ENCODE measurements around the gene ZNF319. TPM values are rescaled to one million over a fixed set of nuclear protein-coding genes. Genes with fewer than 3 reads are reported as not detected.

Gene ZNF319
- 4.9 TPM for total RNA-seq

DNA sequence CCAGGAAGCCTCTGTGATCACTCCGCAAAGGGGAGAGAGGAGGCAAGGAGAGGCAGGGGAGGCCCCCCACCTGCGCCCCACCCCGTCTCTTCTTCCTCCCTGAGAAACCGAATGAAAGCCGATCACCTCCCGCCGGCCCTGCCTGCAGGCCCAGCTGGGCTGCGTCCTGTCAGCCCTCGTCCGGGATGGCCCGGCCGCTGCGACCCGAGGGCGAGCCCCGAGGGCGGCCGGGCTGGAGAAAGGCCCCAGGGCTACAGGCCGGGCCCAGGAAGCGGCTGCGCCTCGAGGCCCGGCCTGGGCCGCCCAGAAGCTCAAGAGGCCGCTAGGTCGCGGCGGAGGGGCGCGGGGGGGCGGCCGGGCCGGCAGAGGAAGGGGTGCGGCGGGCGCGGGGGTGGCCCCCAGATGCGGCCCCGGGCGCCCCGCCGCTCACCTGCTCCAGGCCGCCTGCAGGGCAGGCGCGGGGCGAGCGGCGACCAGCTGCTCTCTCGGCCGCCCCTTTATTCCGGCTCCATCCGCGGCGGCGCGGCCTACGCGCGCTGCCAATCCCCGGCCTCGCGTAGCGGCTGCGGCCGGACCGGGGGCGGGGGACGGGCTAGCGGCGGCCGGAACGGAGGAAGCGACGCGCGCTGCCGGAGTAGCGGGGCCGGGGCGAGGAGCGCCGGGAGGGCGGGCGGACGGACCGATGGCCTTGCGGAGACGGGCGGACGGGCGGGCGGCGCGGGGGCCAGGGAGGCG is at the start of gene ZNF319:
TSS of gene ZNF319 (minus strand) at position 702 of the 735 bp plus-strand sequence. CDS start 2,407 bp downstream, outside the sequence.
- DNase-seq: no peak

DNA sequence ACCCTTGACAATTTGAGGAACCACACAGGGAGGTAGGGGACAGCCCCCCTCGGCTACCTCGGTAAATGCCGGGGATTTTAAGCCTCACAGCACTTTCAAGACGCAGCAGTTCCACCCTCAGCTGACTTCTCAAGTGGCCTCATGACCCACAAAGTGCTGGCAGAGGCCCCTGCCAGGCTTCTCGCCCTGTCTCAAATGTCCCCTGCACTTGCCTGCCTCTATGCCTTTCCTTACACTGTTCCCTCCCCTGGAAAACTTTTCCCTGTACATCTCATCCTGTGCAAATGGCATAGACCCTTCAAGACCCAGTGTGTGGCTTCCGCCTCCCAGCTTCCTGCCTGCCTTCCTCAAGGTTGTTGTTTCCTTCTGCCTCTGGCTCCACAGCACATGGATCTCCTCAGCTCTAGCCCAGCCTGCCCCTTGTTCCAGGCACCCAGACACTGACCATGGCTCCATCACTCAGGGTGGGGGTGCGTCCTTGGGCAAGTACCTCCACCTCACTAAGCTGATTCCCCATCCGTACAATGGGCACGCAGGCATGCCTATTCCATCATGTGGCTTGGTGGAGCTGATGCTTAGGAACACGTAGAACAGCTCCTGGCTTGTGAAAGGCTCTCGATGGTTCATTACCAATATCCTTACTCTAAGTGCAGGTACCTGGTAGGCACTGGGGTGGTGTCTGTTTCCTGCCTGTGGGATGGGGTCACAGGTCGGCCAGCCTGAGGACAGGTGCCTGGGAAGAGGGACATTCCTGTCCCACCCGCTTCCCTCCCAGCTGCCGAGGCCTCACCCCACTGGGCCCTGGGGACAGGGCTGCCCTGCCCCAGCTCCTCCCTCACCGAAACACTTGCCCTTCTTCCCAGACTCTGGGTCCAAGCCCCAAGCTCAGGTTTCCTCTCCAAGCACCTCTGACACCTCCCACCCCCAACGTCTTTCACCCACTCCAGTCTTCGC is 49.0 kb upstream of the ZNF319 start:
- no peak for DNase-seq

DNA sequence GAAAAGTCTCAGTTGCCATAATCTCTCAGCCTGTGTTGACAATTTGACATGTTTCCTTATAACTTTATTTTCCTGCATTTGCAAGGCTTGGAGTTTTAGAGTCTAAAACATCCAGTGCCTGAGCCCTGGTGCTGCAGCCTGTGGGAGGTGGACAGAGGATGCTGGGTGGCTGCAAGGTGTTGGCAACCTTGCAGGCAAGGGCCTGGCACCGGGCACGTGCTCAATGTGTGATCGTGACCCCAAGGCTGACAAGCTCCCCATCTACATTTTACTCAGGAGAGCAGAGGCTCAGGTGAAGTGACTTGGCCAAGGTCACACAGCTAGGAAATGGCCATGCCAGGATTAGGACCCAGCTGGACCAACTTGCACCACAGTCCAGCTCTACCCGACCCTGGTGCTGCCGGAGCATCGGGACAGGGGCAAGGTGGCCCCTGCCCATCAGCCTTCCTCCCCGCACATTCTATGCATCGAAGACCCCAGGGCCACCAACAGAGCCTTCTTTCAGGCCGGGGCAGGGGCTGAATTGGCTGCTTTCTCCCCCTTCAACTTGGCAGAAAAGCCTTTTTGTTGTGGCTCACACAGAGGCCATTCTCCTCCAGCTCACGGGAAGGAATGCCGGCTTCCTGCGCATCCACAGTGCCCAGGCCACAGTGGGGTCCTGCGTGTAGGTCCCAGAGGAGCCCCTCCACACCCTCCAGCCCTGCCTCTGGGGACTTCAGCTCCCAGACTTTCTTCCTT is 48.2 kb upstream of the ZNF319 start:
- no peak for DNase-seq

DNA sequence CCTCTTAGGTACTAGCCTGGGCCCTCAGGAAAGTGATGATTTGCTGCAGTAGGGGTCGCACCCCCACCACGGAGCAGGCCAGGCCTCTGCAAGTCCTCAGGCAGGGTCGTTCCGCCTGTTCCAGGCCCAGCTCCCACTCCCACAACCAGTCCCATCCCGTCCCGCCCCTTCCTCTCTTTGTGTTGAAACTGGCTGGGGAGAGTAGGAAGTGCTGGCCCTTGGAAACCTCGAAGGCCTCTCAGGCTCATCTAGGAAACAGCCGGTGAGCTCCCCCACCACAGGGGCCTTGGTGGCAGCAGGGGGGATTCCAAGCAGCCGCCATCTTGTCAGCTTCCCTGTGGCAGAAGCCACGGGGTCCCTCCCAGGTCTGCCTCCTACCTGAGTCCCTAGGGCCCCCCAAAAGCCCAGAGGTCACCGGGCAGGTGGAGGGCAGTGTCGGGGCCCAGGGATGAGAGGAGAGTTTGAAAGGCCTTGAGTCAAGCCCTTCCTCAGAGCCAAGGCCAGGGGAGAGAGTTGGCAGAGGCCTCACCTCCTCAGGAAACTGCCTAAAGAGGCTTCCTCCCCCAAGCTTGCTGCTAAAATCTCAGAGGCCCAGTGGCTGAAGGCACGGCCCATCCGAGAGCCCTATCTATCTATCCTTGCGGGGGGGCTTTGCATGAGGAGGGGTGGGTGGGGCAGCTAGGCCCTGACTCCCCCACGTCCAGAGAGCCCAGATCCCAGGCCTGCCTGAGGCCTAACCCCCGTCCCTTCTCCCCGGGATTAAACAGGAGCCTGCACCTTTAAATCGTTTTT is 47.3 kb upstream of the ZNF319 start:
- DNase-seq: no peak

DNA sequence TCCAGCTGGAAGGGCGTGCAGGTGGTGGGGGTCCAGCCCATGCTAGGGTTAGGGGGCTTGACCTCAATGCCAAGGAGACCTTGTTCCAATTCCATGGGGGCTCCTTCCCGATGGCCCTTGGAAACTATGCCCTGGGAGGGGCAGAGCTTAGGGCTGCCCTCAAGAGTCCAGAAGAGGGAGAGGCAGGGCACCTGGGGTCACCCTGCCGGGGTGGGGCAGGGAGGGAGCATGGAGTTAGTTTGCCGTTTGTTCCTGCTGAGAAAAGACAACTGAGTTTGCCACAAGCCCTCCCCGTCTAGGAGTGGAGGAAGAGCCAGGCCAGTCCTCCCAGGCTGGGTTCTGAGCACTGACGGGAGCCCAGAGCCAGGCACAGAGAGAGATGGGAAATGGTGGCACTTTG is 46.5 kb upstream of the ZNF319 start:
- DNase-seq: no peak

DNA sequence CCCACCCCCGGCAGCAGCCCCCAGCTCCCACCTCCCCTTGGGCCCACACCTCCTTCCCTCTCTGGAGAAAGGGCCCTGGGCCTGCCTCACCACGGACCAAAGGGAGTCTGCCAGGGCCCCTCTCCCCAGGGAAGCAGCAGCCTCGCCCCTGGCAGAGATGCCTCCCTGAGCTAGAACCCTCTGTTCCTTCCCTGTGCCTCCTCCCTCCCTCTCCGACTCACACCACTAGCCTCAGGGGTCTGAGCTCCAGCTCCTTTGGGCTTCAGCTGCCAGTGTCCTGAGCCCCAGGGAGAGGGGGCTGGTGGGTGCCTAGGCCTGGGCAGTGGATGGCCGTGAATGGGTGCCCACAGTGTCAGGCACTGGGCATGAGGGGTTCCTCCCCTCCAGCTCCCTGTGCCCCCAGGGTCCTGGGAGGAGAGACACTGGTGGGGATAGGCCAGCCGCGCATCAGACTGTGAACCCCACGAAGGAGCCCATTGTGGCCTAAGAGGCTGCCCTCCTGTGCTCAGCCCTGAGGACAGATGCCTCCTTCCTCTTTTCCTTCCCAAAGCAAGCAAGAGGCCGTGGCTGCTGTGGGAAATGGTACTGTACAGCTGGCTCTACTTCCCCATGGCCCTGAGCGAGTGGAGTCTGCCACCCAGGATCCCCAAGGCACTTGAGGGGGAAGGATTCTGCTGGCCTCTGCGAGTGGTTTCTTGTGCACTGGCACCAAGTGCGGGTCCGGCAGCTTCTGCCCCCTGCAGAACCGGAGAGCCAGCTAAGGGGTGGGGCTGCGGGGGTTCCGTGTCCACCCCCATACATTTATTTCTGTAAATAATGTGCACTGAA is 45.8 kb upstream of the ZNF319 start:
- DNase-seq: no peak

DNA sequence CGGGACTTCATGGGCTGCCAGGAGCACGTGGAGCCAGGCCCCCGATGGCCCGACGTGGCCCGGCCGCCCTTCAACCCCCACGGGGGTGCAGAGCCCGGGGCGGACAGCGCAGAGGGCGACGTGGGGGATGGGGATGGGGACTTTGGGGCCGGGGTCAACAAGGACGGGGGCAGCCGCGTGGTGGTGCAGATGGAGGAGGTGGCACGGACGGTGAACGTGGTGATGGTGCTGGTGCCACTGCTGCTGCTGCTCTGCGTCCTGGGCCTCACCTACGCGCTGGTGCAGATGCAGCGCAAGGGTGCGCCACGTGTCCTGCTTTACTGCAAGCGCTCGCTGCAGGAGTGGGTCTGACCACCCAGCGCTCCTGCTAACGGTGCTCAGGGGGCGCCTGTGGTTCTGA is 44.6 kb upstream of the ZNF319 start:
- no peak for DNase-seq

DNA sequence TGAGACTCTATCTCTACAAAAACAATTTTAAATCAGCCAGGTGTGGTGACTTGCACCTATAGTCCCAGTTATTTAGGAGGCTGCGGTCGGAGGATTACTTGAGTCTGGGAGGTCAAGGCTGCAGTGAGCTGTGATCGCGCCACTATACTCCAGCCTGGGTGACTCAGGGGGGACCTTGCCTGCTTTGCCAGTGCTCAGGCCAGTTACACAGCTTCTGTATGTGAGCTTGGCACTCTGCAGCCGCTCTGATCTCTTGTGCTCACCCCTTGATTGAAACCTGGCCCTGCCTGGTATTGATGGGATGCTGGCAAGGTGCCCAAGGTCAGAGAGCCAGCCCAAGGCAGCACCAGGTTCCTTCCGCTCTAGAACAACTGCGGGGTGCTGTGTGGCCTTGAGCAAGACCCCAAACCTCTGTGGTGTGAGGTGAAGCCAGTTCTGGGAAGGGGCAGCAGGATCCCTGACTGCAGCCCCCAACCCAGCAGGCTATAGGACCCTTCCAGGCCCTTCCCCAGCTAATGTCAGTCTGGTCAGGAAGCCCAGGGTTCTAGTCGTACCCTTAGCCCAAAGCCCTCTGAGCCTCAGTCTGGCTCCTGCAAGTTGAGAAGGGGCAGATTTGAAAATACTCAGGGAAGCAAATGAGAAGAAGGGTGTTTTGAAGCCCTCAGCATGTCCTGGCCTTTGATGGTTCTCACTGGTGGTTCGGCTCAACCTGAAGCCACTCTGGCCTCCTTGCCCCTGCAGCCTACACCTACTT is 44.0 kb upstream of the ZNF319 start:
- DNase-seq: no peak

DNA sequence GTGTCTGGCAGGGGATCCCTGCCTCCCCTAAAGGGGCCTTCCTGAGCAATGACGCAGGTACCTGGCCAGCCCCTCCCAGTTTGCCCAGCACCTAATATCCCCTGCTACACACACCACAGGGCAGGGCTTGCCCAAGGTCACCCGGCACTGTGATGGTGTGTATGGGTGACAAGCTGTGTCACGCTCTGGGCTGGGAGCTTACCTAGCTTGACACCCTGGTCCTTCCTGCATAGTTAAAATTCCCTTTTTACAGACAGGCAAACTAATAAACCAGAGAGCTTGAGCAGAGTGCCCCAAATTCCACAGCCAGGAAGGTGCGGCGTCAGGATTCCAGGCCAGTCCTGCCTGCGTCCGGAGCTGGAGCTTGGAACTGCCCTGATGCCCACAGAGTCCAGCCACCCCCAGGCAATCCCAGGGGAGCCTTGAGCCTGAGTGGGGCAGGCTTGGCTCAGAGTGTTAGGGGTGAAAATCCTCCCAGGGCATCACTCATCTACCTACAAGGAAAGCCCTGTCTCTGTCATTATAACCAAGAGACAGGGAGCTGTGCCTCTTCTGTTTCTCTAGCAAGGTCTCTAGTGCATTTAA is 43.2 kb upstream of the ZNF319 start:
- DNase-seq: no peak

DNA sequence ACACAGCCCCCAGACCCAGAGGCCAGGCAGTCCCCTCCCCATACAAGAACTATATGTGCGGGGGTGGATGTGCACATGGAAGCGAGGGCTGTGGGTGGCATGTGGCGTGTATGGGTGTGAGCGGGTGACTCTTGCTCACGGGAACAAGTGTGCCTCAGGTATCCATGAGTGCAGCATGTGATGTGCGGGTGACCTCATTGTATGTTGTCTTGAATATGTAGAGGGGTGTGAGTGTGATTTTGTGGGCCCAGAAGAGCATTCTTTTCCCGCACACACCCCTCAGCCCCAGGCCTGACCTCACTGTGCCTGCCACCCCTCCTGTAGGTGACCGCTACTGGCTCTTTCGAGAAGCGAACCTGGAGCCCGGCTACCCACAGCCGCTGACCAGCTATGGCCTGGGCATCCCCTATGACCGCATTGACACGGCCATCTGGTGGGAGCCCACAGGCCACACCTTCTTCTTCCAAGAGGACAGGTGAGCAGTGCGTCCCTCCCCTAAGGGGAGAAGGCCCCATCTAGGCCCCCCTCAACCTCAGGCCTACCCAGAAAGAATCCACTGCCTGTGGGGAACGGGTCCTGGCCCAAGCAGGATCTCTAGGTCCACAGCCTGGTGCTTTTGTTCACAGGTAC is 42.5 kb upstream of the ZNF319 start:
- DNase-seq: no peak

DNA sequence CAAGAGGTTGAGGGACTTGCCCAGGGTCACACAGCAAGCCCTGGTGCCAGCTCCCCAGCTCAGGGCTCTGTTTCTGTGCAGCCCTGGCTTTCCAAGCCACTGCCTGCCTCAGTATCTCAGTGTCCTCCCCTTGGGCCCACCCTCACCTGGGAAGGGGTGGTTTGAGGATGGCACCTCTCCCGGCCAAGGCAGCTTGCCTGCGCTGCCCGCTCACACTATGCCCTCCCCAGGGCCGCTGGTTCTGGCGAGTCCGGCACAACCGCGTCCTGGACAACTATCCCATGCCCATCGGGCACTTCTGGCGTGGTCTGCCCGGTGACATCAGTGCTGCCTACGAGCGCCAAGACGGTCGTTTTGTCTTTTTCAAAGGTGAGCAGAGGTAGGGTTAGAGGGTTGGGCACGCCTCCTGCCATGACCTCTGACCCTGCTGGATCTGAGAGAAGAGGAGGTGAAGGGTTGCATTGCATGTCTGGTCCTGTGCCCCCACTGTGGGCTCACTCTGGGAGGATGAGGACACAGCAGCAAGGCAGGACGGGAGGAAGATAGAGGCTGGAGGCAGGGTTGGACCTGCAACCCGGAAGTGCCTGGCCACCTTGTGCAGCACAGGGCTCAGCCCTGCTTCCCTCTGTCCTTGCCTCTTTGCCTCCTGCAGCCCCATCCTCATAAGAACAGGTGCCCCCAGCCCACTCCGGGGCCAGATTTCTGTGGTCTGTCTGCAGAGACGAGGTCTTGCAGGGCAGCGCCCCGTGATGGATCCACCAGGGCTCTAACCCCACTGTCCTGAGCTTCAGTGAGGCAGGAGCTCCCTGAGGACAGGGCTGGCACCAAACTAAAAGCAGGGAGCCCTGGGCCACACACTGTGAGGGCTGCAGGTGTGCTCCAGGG is 41.8 kb upstream of the ZNF319 start:
- DNase-seq: no peak

DNA sequence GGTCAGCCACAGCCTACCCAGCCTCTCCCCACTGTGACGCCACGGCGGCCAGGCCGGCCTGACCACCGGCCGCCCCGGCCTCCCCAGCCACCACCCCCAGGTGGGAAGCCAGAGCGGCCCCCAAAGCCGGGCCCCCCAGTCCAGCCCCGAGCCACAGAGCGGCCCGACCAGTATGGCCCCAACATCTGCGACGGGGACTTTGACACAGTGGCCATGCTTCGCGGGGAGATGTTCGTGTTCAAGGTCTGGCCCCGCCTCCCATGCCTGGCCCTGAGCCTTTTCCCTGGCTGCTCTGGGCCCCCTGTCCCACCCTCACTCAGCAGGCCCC is 41.1 kb upstream of the ZNF319 start:
- DNase-seq: no peak

DNA sequence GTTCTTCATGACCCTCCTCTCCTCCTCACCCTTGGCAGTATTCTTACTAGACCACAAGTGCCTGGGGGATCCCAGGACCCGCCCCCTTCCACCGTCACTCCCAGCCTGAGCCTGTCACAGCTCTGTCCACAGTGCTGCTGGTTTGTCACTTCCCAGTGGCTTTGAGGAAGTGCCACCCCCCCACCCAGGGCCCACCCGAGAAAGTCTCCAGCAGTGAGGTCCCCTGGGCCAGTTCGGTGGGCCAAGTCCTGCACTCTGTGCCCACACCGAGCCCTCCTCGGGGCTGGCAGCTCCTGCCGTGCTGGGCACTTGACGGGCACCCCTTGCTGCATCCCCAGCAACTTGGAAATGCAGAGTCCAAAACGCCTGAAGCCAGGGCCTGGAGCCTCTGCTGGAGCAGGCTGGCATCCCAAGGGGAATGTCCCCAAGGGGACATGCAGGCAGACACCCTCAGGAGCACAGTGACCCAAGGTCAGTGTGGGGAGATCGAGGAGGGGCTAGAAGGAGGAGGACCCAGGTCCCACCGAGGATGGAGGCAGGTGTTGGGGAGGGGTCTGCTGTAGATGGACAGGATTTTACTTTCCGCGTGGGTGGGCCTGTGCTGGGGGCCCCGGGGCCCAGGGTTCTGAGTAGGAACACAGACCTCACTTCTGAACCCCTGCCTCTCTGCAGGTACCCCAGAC is 40.6 kb upstream of the ZNF319 start:
- no peak for DNase-seq

DNA sequence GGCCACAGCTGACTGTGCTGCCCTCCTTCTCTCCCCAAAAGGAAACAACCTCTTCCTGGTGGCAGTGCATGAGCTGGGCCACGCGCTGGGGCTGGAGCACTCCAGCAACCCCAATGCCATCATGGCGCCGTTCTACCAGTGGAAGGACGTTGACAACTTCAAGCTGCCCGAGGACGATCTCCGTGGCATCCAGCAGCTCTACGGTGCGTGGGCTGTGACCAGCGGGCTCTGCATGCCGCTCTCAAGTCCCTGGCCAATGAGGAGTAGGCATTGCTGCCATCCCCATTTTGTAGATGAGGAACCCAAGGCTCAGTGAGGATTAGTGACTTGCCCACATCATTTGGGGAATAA is 40.0 kb upstream of the ZNF319 start:
- no peak for DNase-seq

DNA sequence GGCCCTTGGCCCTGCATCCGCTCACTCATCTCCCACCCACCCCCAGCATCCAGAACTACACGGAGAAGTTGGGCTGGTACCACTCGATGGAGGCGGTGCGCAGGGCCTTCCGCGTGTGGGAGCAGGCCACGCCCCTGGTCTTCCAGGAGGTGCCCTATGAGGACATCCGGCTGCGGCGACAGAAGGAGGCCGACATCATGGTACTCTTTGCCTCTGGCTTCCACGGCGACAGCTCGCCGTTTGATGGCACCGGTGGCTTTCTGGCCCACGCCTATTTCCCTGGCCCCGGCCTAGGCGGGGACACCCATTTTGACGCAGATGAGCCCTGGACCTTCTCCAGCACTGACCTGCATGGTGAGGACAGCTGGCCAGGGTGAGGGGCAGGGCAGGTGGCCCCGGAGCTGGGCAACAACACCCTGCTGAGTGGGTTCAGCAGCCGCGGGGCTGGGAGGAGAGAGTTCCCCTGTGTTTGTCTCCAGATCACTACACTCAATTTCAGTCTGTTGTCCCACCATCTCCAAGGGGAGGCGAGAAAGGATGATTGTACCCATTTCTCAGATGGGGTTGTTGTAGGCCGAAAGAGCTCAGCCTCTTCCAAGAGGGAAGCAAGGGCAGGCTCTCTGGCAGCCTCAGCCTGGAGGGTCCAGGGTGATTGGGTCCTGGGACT is 39.5 kb upstream of the ZNF319 start:
- no peak for DNase-seq

DNA sequence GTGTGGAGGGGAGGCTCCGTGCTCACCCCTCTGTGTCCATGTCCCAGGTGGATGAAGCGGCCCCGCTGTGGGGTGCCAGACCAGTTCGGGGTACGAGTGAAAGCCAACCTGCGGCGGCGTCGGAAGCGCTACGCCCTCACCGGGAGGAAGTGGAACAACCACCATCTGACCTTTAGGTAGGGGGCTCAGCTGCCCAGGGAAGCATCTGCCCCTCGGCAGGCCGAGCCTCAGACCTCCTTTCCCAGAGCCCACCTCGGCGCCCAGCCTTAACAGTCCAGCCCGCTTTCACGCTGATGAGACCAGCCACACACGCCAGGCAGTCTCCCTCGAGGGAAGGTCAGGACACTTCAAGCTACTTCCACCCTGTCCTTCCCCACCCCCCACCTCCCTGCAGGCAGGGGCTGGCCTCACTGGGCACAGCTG is 37.8 kb upstream of the ZNF319 start:
- DNase-seq: no peak

DNA sequence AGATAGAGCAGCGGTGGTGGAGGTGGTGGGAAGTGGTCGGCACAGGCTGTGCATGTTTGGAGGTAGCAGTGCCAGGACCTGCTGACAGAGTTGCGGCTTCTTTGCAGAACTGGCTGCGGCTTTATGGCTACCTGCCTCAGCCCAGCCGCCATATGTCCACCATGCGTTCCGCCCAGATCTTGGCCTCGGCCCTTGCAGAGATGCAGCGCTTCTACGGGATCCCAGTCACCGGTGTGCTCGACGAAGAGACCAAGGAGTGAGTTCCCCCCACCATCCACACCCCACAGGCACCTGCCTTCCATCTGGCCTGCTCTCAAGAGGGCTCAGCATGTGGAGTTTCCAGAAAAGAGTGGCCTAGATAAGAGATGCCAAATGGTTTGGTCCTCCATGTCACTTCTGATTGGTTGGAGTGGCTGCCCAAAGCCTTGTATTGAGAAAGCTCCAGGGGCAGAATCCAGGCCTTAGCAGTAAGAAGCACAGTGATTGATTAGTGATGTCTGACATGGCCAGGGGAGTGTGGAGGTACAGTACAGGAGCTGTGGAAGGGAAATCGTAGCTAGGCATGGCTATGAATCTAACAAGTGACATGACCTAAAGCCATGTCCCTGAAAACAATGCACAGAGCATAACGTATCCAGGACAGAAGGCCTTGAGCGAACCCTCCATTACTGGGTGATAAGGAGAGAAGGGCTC is 37.0 kb upstream of the ZNF319 start:
- DNase-seq: no peak
